Right lobe of liver (tissue), 4 donors: ENCODE measurements around the gene HSD17B12.

Source experiments
- POLR2A ChIP-seq: fragments of 450-650 bp; IDR thresholded peaks from one replicate; pipeline ENCODE4 v1.6.1; 2017; ENCODE audit warnings: antibody characterized with exemption, mild to moderate bottlenecking
- TF ChIP-seq, protein P1 (sequence below), 4 donors: fragments of 200-600 bp in 3 of 4; fragments of 450-650 bp in 1 of 4; IDR thresholded peaks; one replicate each; pipeline versions ENCODE4 v1.5.1 to v1.8.0; 2016 to 2022; ENCODE audit warnings: antibody characterized with exemption in 4 of 4, mild to moderate bottlenecking in 2 of 4
- donor health status: DM: no; HTN: no; CAD: no.
- donor health status: DM: no; HTN: no; CAD: no.
- donor health status: DM: no; HTN: yes; CAD: no.

DNA sequence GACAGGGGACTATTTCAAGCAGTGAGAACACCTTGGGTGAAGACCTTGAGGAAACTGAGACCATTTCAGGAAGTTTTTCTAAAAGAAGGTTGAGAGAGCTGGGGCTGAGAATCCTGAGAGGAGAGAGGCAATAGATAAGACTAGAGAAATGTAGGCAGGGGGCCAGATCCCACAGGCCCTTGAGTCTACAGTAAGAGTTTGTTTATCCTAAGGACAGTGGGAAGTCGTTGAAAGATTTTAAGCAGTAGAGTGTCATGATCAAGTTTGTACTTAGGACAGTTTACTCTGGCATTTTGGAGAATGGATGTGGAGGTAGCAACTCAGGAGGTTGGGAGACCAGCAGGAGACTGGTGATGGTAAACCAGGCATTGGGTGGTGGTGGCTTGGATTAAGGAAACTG, 17.1 kb downstream of the HSD17B12 start:
- TF ChIP-seq, protein P1, sequence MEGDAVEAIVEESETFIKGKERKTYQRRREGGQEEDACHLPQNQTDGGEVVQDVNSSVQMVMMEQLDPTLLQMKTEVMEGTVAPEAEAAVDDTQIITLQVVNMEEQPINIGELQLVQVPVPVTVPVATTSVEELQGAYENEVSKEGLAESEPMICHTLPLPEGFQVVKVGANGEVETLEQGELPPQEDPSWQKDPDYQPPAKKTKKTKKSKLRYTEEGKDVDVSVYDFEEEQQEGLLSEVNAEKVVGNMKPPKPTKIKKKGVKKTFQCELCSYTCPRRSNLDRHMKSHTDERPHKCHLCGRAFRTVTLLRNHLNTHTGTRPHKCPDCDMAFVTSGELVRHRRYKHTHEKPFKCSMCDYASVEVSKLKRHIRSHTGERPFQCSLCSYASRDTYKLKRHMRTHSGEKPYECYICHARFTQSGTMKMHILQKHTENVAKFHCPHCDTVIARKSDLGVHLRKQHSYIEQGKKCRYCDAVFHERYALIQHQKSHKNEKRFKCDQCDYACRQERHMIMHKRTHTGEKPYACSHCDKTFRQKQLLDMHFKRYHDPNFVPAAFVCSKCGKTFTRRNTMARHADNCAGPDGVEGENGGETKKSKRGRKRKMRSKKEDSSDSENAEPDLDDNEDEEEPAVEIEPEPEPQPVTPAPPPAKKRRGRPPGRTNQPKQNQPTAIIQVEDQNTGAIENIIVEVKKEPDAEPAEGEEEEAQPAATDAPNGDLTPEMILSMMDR (IDR thresholded peaks at IDR 0.05): no peak
- TF ChIP-seq POLR2A: no peak
